ENCODE measurements around the gene TIGD6. TPM values are rescaled to one million over a fixed set of nuclear protein-coding genes. Genes with fewer than 3 reads are reported as not detected.

TIGD6 gene
- total RNA-seq, 2 donors from 2014 or later, result 1.6 to 2.3 TPM

GRCh38 chr5:150006318-150006717 lies 5.9 kb upstream of the TIGD6 start:
- Histone ChIP-seq H3K36me3 (peaks cover 49% of the 10 kb centered on the region), H3K4me1 (peaks cover 0 to 27% of the 10 kb centered on the region in 2 donors), H3K27me3 (no peaks in the 10 kb centered on the region)

GRCh38 chr5:150001660-150002486 lies 1.4 kb upstream of the TIGD6 start:
- Histone ChIP-seq H3K36me3 (peaks cover 23% of the 10 kb centered on the region), H3K4me3 (peak overlapping the region; percentile 73 to 93), H3K27ac (peak overlapping the region; percentile 84 to 92), H3K9me3 (no peaks in the 10 kb centered on the region), H3K4me1 (peaks cover 0 to 40% of the 10 kb centered on the region in 2 donors), H3K27me3 (no peaks in the 10 kb centered on the region)
- DNase-seq (ENCODE audit: low spot score), result no peak
- TF ChIP-seq CTCF (IDR thresholded peaks at IDR 0.05), result peak; percentile 22 to 72

More at GRCh38 chr5:150006318-150006717, 5.9 kb upstream of the TIGD6 start:
- DNase-seq (ENCODE audit: low spot score), result no peak
- TF ChIP-seq CTCF (IDR thresholded peaks at IDR 0.05), result no peak
- Histone ChIP-seq H3K9me3 (no peaks in the 10 kb centered on the region), H3K27ac (no peak overlapping the region), H3K4me3 (no peak overlapping the region)

GRCh38 chr5:150000990-150001659 lies 671 bp upstream of the TIGD6 start:
- peak overlapping the region; percentile 84 to 92 for H3K27ac ChIP-seq
- no peaks in the 10 kb centered on the region for H3K9me3 ChIP-seq
- no peaks in the 10 kb centered on the region for H3K27me3 ChIP-seq
- DNase-seq (ENCODE audit: low spot score), result no peak
- TF ChIP-seq CTCF (IDR thresholded peaks at IDR 0.05), result no peak
- H3K4me3 ChIP-seq, result peak overlapping the region; percentile 73 to 93
- H3K36me3 ChIP-seq, result peaks cover 18% of the 10 kb centered on the region
- peaks cover 0 to 40% of the 10 kb centered on the region in 2 donors for H3K4me1 ChIP-seq

- peak overlapping the region; percentile 84 to 92 for H3K27ac ChIP-seq
- H3K4me1 ChIP-seq, result peaks cover 0 to 40% of the 10 kb centered on the region in 2 donors
- H3K4me3 ChIP-seq, result peak overlapping the region; percentile 73 to 93
- no peak for TF ChIP-seq CTCF (IDR thresholded peaks at IDR 0.05)
- no peaks in the 10 kb centered on the region for H3K9me3 ChIP-seq
- peaks cover 17% of the 10 kb centered on the region for H3K36me3 ChIP-seq
- DNase-seq (ENCODE audit: low spot score), result no peak
- no peaks in the 10 kb centered on the region for H3K27me3 ChIP-seq
Measured at GRCh38 chr5:149999866-150000255, 593 bp downstream of the TIGD6 start.

- no peaks in the 10 kb centered on the region for H3K27me3 ChIP-seq
- peak overlapping the region in 1 of 2 donors; percentile 73 for H3K4me3 ChIP-seq
- no peak for TF ChIP-seq CTCF (IDR thresholded peaks at IDR 0.05)
- DNase-seq (ENCODE audit: low spot score), result no peak
- H3K4me1 ChIP-seq, result peaks cover 0 to 40% of the 10 kb centered on the region in 2 donors
- no peaks in the 10 kb centered on the region for H3K9me3 ChIP-seq
- H3K36me3 ChIP-seq, result peaks cover 13% of the 10 kb centered on the region
- H3K27ac ChIP-seq, result peak overlapping the region; percentile 84 to 92
Measured at GRCh38 chr5:149999359-149999758, 1.1 kb downstream of the TIGD6 start.
